Embryonic facial prominence (tissue), 1 donor: Measurements from ENCODE around the gene POU6F2.
"Not testable (repeated sequence)": the region's sequence is repeated elsewhere in the genome, so short reads cannot be mapped to it uniquely, and the experiment has no call there.

ENCODE experiments used
- DNase-seq: peaks from one replicate; pipeline ENCODE4 v3.0.0-alpha.2; 2016; ENCODE audit errors: extremely low spot score

The POU6F2 gene

GRCh38 chr7:38977685-38978084 is at the start of gene POU6F2:
POU6F2 (plus strand) TSS chr7:38977909; CDS start chr7:38977954, 45 bp downstream.
- no peak for DNase-seq

GRCh38 chr7:38928506-38928905 is 49.2 kb upstream of the POU6F2 start:
- no peak for DNase-seq

GRCh38 chr7:38929460-38930171 is 48.1 kb upstream of the POU6F2 start:
- DNase-seq: no peak

- peak; percentile 25 for DNase-seq
Measured at GRCh38 chr7:38932509-38933168, 45.1 kb upstream of the POU6F2 start.

GRCh38 chr7:38934051-38934450 is 43.7 kb upstream of the POU6F2 start:
- DNase-seq: no peak

- DNase-seq: no peak
Measured at GRCh38 chr7:38934536-38934935, 43.2 kb upstream of the POU6F2 start.

GRCh38 chr7:38936641-38937040 is 41.1 kb upstream of the POU6F2 start:
- DNase-seq: no peak

- DNase-seq: peak; percentile 39
Measured at GRCh38 chr7:38938001-38938485, 39.7 kb upstream of the POU6F2 start.

GRCh38 chr7:38938589-38938988 is 39.1 kb upstream of the POU6F2 start:
- no peak for DNase-seq

- no peak for DNase-seq
Measured at GRCh38 chr7:38940774-38941173, 36.9 kb upstream of the POU6F2 start.

- DNase-seq: no peak
Measured at GRCh38 chr7:38942431-38943051, 35.2 kb upstream of the POU6F2 start.

GRCh38 chr7:38947541-38947940 is 30.2 kb upstream of the POU6F2 start:
- DNase-seq: not testable (repeated sequence)

- no peak for DNase-seq
Measured at GRCh38 chr7:38950309-38950708, 27.4 kb upstream of the POU6F2 start.

- DNase-seq: no peak
Measured at GRCh38 chr7:38951213-38951612, 26.5 kb upstream of the POU6F2 start.

- no peak for DNase-seq
Measured at GRCh38 chr7:38953227-38953626, 24.5 kb upstream of the POU6F2 start.

- no peak for DNase-seq
Measured at GRCh38 chr7:38953971-38954370, 23.7 kb upstream of the POU6F2 start.

GRCh38 chr7:38955892-38956291 is 21.8 kb upstream of the POU6F2 start:
- no peak for DNase-seq

GRCh38 chr7:38962028-38962427 is 15.7 kb upstream of the POU6F2 start:
- no peak for DNase-seq

- no peak for DNase-seq
Measured at GRCh38 chr7:38964921-38965320, 12.8 kb upstream of the POU6F2 start.

GRCh38 chr7:38973760-38974159 is 3.9 kb upstream of the POU6F2 start:
- no peak for DNase-seq

GRCh38 chr7:38975944-38976392 is 1.7 kb upstream of the POU6F2 start:
- DNase-seq: no peak

GRCh38 chr7:38978491-38978890 is 782 bp downstream of the POU6F2 start:
- no peak for DNase-seq

- DNase-seq: no peak
Measured at GRCh38 chr7:38992203-38992602, 14.5 kb downstream of the POU6F2 start.
